ENCODE data around the gene HLA-DMB. TPM values are rescaled to one million over a fixed set of nuclear protein-coding genes. Genes with fewer than 3 reads are reported as not detected.

The HLA-DMB gene
- total RNA-seq, 4 donors from 2014 or later: 3.4 to 24.8 (median 9.2) TPM

GRCh38 chr6:32931211-32931610, 9.6 kb downstream of the HLA-DMB start:
- no peak for TF ChIP-seq CTCF (IDR thresholded peaks at IDR 0.05)
- TF ChIP-seq POLR2A (IDR thresholded peaks at IDR 0.05): no peak
- intact Hi-C loops (cut with DNase I): loop anchor here (10.0 kb wide), 1 partner anchor 46 kb away; no protein-coding TSS in a partner anchor
- Histone ChIP-seq H3K4me3 (no peak overlapping the region), H3K4me1 (peaks cover 0 to 9% (median 9%) of the 10 kb centered on the region in 3 donors), H3K9me3 (no peaks in the 10 kb centered on the region), H3K36me3 (no peaks in the 10 kb centered on the region), H3K27ac (no peak overlapping the region), H3K27me3 (peaks cover 0 to 1% (median 0%) of the 10 kb centered on the region in 4 donors)
- DNase-seq: no peak
- 0% methylated on average over 1 of the region's 1 CpG for WGBS, 2 donors

GRCh38 chr6:32922083-32922482, 18.7 kb downstream of the HLA-DMB start:
- TF ChIP-seq POLR2A (IDR thresholded peaks at IDR 0.05): no peak
- no peak for TF ChIP-seq CTCF (IDR thresholded peaks at IDR 0.05)
- no peak for DNase-seq
- intact Hi-C loops (cut with DNase I): no loop called here
- H3K27me3 ChIP-seq: peaks cover 0 to 23% (median 0%) of the 10 kb centered on the region in 4 donors
- no peaks in the 10 kb centered on the region for H3K9me3 ChIP-seq
- no peak overlapping the region for H3K4me3 ChIP-seq
- H3K27ac ChIP-seq: no peak overlapping the region
- 78 to 86% methylated on average over 2 of the region's 2 CpGs for WGBS, 2 donors
- no peaks in the 10 kb centered on the region for H3K4me1 ChIP-seq
- no peaks in the 10 kb centered on the region for H3K36me3 ChIP-seq

GRCh38 chr6:32920715-32921114, 20.1 kb downstream of the HLA-DMB start:
- 36 to 53% methylated on average over 2 of the region's 2 CpGs for WGBS, 2 donors
- no peak for DNase-seq
- intact Hi-C loops (cut with DNase I): no loop called here
- Histone ChIP-seq H3K36me3 (no peaks in the 10 kb centered on the region), H3K9me3 (no peaks in the 10 kb centered on the region), H3K27me3 (peaks cover 0 to 23% (median 0%) of the 10 kb centered on the region in 4 donors), H3K4me1 (no peaks in the 10 kb centered on the region), H3K4me3 (no peak overlapping the region), H3K27ac (no peak overlapping the region)
- no peak for TF ChIP-seq CTCF (IDR thresholded peaks at IDR 0.05)

- no peaks in the 10 kb centered on the region for H3K36me3 ChIP-seq
- TF ChIP-seq CTCF (IDR thresholded peaks at IDR 0.05) (no peak), POLR2A (IDR thresholded peaks at IDR 0.05) (no peak)
- peaks cover 0 to 28% (median 0%) of the 10 kb centered on the region in 4 donors for H3K27me3 ChIP-seq
- no peak overlapping the region for H3K27ac ChIP-seq
- no peak overlapping the region for H3K4me3 ChIP-seq
- intact Hi-C loops (cut with DNase I): no loop called here
- no peaks in the 10 kb centered on the region for H3K4me1 ChIP-seq
- WGBS, 2 donors: 42 to 57% methylated on average over 1 of the region's 1 CpG
- H3K9me3 ChIP-seq: no peaks in the 10 kb centered on the region
- DNase-seq: no peak
Measured at GRCh38 chr6:32912951-32913350, 27.9 kb downstream of the HLA-DMB start.

- TF ChIP-seq POLR2A (IDR thresholded peaks at IDR 0.05) (no peak), CTCF (IDR thresholded peaks at IDR 0.05) (no peak)
- H3K4me3 ChIP-seq: no peak overlapping the region
- 69 to 72% methylated on average over 2 of the region's 2 CpGs for WGBS, 2 donors
- no peaks in the 10 kb centered on the region for H3K4me1 ChIP-seq
- intact Hi-C loops (cut with DNase I): no loop called here
- peaks cover 0 to 29% (median 0%) of the 10 kb centered on the region in 4 donors for H3K27me3 ChIP-seq
- H3K9me3 ChIP-seq: no peaks in the 10 kb centered on the region
- no peak for DNase-seq
- no peaks in the 10 kb centered on the region for H3K36me3 ChIP-seq
- H3K27ac ChIP-seq: no peak overlapping the region
Measured at GRCh38 chr6:32908897-32909296, 31.9 kb downstream of the HLA-DMB start.
